ENCODE measurements around the gene SLC30A4. TPM values are rescaled to one million over a fixed set of nuclear protein-coding genes. Genes with fewer than 3 reads are reported as not detected.
"Not testable (repeated sequence)": the region's sequence is repeated elsewhere in the genome, so short reads cannot be mapped to it uniquely, and the experiment has no call there.

Gene SLC30A4, protein sequence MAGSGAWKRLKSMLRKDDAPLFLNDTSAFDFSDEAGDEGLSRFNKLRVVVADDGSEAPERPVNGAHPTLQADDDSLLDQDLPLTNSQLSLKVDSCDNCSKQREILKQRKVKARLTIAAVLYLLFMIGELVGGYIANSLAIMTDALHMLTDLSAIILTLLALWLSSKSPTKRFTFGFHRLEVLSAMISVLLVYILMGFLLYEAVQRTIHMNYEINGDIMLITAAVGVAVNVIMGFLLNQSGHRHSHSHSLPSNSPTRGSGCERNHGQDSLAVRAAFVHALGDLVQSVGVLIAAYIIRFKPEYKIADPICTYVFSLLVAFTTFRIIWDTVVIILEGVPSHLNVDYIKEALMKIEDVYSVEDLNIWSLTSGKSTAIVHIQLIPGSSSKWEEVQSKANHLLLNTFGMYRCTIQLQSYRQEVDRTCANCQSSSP
- 4.9 TPM for polyA plus RNA-seq (2012; ENCODE audit: insufficient read depth, insufficient read length)

DNA sequence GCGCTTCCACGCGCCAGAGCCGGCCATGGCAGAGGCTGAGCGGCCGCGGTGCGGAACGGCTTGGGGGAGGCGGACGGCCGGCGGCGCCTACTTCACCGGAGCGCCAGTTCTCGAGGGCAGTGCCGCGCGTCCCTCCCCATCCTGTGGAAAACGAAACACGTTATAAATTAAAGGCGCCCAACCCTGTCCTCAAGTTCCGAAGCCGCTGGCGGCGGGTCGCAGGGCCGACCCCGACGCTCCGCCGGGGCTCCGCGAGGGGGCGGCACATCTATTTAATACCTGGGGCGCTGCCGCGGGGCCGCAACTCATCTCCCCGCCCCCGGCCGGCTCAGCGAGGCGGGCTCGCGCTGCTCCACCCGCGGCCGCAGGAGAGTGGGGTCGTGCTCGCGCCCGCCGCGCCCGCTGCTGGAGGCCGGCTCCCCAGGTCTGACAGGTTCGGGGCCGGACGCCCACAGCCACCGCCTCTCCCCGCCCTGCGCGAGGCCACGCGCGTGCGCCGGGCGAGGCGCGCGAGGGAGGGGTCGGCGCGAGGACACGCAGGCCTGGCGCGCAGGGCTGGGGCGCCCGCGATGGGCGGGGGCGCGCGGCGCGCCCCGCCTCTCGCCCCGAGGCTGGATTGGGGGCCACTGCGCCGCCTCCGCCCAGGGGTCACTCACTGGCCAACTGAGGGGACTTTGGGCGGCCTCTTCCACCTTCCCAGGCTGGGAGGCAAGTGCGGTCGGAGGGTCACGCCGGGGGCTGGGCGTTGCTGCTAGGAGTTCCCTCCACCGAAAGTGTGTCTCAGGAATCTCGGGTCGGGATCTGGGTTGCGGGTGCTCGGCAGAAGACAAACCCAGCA is at the start of gene SLC30A4:
SLC30A4 (minus strand) TSS at position 428 of the 838 bp plus-strand sequence; CDS start at position 27, 401 bp downstream.
- peak; percentile 31 for DNase-seq (ENCODE audit: low read depth, low spot score)

DNA sequence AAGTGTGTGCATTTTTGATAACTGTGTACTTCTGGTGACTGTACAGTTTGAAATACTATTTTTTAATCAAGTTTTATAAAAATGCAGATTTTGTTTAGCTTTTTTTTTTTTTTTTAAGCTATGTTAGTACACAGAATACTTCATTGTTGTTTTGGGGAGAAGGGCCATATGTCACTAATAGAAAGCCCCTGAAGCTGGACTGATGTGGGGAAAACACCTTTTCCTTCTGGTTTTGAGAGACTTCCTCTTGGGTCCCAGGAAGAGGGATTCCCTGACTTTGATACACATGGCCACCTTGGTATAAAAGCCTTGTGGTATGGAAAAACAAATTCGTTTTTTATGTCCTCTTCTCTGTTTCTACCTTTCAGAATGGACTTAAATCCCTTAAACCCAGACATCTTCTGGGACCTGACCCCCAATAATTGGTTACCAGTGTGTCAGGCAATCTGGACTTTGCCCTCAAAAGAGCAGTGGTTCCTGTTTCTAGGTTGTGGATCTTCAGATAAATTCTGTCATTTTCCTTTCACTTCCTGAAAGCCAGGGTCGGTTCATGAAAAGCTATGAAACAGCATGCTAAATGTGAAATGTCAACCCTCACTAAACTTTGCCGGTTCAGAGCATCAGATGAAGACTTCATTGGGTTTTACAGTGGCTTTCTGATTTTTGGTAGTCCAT is 33.5 kb upstream of the SLC30A4 start:
- no peak overlapping the region for H3K4me3 ChIP-seq (ENCODE audit: low read length)
- no peak for DNase-seq (ENCODE audit: low read depth, low spot score)

More for the DNA sequence above, at the start of gene SLC30A4:
- H3K4me3 ChIP-seq (ENCODE audit: low read length), result peak within 1 kb of the TSS; percentile 65

DNA sequence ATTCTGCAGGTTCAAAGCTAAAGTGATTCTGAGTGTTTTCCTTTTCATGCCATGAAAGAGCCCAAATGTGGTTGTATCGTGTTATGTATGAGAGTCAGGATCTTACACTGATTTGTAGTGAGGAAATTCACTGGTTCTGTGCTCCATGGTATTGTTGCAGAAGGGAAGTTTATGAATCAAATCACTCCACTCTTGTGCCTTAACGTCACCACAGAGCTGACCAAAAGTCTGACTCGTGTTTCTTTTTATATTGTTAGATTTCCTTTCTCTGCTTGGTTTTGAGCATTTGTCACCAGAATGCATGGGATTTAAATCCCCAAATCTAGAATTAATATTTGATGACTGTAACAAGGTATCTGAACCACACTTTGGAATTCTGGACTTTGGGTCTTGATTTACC is 29.1 kb upstream of the SLC30A4 start:
- H3K4me3 ChIP-seq (ENCODE audit: low read length), result no peak overlapping the region
- no peak for DNase-seq (ENCODE audit: low read depth, low spot score)

DNA sequence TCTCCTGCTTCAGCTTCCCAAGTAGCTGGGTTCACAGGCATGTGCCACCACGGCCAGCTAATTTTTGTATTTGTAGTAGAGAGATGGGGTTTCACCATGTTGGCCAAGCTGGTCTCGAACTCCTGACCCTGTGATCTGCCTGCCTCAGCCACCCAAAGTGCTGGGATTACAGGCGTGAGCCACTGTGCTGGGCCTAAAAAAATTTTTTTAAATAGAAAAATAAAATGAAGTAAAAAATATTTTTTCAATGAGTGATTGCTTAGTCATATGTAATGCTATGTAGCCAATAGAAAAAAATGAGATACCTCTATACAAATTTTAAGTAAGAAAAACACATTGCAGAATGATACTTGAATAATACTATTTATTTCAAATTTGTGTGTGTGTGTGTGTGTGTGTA is 27.9 kb upstream of the SLC30A4 start:
- no peak for DNase-seq (ENCODE audit: low read depth, low spot score)
- no peak overlapping the region for H3K4me3 ChIP-seq (ENCODE audit: low read length)

DNA sequence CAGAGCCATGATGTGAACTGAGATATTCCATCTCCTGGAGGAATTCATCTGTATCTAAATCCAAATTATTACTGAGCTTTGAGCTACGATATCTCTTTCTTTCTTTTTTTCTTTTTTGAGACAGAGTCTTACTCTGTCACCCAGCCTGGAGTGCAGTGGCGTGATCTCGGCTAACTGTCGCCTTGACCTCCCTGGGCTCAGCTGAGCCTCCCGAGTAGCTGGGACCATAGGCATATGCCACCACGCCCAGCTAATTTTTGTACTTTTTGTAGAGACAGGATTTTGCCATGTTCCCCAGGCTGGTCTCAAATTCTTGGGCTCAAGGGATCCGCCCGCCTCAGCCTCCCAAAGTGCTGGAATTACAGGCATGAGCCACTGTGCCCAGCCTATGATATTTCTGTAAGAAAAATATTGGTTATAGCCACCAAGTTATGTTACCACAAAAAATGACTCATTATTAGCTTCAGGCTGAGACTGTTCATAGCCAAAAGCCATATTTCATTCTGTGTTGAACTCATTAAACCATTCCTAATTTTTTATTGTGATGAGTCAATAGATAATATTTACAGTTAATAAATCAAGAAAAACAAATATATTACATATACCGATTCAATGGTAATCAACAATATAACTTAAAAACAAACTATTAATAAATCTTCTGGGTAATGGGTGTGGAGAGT is 27.1 kb upstream of the SLC30A4 start:
- no peak for DNase-seq (ENCODE audit: low read depth, low spot score)
- H3K4me3 ChIP-seq (ENCODE audit: low read length), result no peak overlapping the region

DNA sequence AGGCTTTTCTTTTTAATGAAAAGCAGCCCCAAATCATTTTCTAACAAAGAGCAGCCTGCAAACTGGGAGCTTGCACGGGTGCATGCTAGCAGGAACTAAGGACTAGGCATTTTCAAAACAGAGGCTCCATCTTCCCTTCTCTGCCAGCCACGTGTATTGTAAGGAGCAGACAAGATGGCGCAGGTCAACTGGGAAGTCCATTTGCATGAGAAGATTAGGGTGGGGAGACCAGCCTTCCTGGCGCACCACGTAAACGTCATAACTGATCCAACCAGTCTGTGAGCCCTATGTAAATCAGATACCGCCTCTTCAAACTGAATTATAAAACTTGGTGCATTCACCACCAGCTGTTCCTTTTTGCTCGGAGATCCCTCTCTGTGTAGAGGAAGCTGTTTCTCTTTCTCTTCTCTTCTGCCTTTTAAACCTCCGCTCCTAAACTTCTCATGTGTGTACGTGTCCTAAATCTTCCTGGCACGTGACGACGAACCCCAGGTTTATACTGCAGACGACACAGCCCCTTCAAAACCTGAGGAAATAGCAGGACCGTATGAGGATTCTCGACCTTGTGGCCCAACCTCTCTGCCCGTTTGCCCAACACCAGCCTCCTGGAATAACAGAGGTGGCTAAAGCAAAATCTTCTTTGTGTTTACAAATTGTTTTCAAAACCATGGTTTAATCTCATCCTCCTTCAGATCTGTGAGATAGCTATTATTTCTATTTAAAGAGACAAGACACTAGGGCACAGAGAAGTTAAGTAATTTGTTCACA is 26.4 kb upstream of the SLC30A4 start:
- no peak for DNase-seq (ENCODE audit: low read depth, low spot score)
- no peak overlapping the region for H3K4me3 ChIP-seq (ENCODE audit: low read length)

DNA sequence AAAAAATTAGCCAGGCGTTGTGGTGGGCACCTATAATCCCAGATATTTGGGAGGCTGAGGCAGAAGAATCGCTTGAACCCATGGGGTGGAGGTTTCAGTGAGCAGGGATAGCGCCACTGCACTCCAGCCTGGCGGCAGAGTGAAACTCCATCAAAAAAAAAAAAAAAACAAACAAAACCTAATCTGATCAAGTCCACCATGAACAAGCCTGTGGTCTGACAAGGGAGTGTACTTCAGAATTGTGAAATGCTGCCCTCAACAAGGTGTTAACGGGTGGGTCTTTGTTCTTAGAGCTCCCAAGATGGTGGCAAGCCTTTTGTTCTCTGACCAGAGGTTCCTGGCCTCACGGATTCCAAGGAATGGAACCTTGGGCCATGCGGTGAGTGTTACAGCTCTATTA is 24.2 kb upstream of the SLC30A4 start:
- no peak for DNase-seq (ENCODE audit: low read depth, low spot score)
- H3K4me3 ChIP-seq (ENCODE audit: low read length), result no peak overlapping the region

DNA sequence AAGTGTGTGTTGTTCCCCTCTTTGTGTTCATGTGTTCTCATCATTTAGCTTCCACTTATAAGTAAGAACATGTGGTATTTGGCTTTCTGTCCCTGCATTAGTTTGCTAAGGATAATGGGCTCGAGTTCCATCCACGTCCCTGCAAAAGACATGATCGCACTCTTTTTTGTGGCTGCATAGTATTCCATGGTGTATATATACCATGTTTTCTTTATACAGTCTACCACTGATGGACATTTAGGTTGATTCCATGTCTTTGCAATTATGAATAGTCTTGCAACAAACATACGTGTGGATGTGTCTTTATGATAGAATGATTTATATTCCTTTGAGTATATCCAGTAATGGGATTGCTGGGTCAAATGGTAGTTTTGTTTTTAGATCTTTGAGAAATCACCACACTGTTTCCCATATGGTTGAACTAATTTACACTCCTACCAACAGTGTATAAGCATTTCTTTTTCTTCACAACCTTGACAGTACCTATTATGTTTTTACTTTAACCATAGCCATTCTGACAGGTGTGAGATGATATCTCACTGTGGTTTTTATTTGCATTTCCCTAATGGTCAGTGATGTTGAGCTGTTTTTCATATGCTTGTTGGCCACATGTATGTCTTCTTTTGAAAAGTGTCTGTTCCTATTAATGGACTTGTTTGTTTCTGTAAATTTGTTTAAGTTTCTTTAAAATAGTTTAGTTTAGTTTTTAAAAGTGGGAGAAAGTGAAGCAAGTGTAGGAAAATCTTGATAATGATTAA is 21.9 kb upstream of the SLC30A4 start:
- no peak overlapping the region for H3K4me3 ChIP-seq (ENCODE audit: low read length)
- DNase-seq (ENCODE audit: low read depth, low spot score), result no peak

DNA sequence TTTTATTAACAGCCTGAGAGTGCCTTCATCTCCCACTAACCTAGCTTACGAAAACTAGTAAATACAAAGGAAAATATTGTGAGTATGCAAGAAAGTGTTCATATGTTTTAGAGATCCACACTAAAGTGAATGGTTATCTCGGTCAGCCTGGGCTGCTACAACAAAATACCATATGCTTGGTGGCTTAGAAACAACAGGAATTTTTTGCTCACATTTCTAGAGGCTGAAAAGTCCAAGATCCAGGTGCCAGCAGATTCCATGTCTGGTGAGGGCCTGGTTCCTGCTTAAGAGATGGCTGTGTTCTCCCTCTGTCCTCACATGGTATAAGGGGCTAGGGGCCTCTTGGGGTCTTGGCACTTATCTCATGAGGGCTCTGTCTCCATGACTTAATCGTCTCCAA is 20.5 kb upstream of the SLC30A4 start:
- H3K4me3 ChIP-seq (ENCODE audit: low read length), result no peak overlapping the region
- DNase-seq (ENCODE audit: low read depth, low spot score), result no peak

DNA sequence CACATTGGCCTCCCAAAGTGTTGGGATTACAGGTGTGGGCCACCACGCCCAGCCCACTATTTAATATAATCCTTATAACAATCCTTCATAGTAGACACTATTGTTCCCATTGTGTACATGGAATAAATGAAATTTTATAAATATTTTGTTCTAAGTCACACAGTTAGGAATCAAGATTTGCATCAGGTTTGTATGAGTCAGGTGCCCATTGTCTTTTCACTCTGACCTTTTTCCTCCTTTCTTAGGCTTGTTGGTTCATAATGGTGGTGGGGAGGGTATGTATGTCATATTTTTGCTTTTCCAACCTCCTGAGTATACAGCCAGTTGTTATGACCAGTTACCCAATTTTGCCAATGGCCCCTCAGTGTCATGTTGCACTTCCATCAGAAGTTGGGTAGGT is 18.0 kb upstream of the SLC30A4 start:
- no peak overlapping the region for H3K4me3 ChIP-seq (ENCODE audit: low read length)
- DNase-seq (ENCODE audit: low read depth, low spot score), result no peak

DNA sequence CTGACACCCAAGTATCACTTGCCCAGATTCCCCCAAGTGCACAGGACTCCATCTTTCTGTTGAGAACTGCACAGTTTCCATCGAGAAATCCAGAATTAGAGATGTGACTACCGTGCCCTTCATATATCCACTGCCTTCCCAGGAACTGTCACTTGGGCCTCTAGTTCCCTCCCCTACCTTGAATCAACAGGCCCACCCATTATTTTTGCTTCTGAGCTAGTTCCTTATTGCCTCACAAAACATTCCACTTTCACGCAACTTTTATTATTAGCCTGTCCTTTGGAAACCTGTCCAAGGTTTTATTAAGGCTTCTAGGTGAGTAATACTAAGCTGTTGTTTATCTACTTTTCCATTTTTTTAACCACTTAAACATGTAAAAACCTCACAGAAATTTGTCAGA is 17.1 kb upstream of the SLC30A4 start:
- no peak overlapping the region for H3K4me3 ChIP-seq (ENCODE audit: low read length)
- DNase-seq (ENCODE audit: low read depth, low spot score), result no peak

DNA sequence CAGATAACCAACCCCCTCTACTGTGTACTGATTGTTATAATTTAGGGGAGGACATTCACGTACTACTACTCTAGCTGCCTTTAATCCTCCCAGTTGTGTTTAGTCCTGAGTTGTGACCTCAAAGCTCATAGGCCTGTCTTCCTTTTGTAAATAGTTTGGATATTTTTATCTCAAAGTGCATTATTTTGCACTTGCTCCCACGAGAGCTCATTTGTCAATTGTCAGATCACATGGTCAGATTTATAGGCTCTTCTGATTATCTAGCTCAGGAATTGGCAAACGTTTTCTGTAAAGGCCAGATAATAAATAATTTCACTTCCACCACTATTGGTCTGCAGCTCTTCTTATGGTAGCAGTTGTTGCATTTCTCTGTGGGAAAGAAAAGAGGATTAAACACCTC is 14.4 kb upstream of the SLC30A4 start:
- no peak for DNase-seq (ENCODE audit: low read depth, low spot score)
- no peak overlapping the region for H3K4me3 ChIP-seq (ENCODE audit: low read length)

DNA sequence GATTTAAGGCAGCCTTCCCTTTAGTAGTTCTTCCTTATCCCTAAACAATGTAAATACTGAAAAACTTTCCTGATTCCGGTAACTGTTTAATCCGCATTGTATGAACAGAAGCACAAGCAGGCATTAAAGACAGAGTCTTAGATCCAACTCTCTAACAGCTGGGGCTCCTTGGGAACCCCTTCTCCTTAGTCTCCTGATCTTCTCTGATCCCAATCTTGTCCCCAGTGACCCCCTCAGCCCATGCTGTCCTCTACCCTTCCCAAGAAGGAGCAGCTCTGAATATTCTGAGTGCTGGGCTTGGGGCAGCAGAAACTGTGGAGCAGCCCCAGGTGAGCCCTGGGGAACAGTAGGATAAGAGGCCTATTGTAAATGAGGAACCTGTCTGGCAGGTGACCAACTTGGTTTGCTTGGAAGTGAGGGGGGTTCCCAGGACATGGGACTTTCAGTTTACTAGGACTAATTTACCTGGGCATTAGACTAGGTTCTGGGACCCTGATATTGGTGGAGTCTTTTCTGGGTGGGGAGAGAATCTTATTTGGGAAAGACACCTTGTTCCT is 13.0 kb upstream of the SLC30A4 start:
- DNase-seq (ENCODE audit: low read depth, low spot score), result no peak
- no peak overlapping the region for H3K4me3 ChIP-seq (ENCODE audit: low read length)

DNA sequence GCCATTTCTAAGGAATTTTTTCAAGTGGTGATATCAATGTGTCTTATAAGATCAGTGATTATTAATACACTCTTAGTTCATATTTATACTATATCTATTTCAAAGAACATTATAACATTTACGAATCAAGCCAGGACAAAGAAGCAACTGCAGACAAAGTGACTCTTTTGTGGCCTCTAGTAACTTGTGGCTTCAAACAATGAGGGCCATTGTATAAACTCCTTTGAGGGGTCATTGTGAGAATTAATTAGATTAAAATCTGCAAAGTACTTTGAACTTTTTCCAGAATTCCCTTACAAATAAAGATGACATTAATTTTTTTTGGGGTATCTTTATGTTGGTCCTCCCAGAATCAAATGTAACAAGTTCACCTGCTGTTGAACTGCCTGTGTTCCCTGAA is 12.3 kb upstream of the SLC30A4 start:
- no peak for DNase-seq (ENCODE audit: low read depth, low spot score)
- H3K4me3 ChIP-seq (ENCODE audit: low read length), result no peak overlapping the region

DNA sequence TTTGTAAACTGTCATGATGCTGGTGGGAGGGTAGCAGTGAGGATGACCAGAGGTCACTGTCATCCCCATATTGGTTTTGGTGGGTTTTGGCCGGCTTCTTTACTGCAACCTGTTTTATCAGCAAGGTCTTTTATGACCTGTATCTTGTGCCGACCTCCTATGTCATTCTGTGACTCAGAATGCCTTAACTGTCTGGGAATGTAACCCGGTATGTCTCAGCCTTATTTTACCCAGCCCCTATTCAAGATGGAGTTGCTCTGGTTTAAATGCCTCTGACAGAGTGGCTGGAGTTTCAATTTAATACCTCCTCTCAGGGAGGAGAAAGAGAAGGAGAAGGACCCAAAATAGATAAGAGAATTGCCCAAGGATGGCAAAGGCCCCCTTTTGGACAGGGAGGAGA is 10.3 kb upstream of the SLC30A4 start:
- H3K4me3 ChIP-seq (ENCODE audit: low read length); DNase-seq (ENCODE audit: low read depth, low spot score): not testable (repeated sequence)

DNA sequence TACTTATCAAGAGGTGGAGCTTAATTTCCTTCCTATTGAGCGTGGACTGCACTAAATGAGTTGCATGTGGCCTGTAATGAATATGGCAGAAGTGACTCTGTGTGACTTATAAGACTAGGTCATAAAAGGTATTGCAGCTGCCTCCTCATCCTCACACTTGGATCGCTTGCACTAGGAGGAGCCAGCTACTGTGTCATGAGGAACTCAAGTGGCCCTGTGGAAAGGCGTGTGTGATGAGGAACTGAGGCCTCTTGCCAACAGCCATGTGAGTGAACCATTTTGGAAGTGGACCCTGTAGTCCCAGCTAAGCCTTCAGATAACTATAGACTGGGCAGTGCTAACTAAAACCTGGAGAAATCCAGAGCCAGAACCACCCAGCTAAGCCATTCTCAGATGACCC is 7.1 kb upstream of the SLC30A4 start:
- no peak overlapping the region for H3K4me3 ChIP-seq (ENCODE audit: low read length)
- no peak for DNase-seq (ENCODE audit: low read depth, low spot score)

DNA sequence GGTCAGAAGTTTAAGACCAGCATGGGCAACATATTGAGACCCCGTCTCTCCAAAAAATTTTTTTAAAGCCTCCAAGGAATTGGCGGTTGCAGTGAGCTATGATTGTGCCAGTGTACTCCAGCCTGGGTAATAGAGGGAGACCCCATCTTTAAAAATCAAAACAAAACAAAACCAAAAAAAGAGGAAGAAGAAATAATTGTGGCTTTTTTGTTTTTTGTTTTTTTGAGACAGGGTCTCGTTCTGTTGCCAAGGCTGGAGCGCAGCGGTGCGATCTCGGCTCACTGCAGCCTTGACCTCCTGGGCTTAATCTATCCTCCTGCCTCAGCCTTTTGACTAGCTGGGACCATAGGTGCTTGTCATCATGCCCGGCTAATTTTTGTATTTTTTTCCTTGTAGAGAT is 4.5 kb upstream of the SLC30A4 start:
- no peak overlapping the region for H3K4me3 ChIP-seq (ENCODE audit: low read length)
- DNase-seq (ENCODE audit: low read depth, low spot score), result no peak

DNA sequence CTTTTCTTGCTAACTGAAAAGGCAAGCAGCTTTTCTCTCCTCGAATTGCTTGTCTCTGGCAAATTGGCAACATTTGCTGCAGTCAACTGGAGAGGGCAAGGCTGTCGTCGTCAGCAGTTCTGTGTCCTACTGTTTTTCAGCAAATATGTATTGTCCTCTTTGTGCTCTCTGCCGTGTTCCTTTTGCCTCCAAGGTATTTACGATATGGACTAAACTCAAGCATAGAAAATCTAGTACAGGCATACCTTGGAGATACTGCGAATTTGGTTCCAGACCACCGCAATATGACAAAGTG is 558 bp upstream of the SLC30A4 start:
- H3K4me3 ChIP-seq (ENCODE audit: low read length), result peak overlapping the region; percentile 65
- no peak for DNase-seq (ENCODE audit: low read depth, low spot score)

Measured in Jurkat, Clone E6-1 (cell line).